Measurements from ENCODE around the gene PRKD1.

Gene PRKD1

GRCh38 chr14:29856516-29856915 is 71.1 kb downstream of the PRKD1 start:
- no peak for TF ChIP-seq TAF1 (IDR thresholded peaks at IDR 0.05; ENCODE audit: low read depth)
- no peak for TF ChIP-seq NFIC (IDR thresholded peaks at IDR 0.05)
- TF ChIP-seq YY1 (IDR thresholded peaks at IDR 0.05; ENCODE audit: low read depth): no peak
- no peak for TF ChIP-seq FOXM1 (IDR thresholded peaks at IDR 0.05; ENCODE audit: borderline replicate concordance, low read depth)
- TF ChIP-seq TCF12 (IDR thresholded peaks at IDR 0.05; ENCODE audit: low read depth): no peak

GRCh38 chr14:29853272-29853671 is 74.4 kb downstream of the PRKD1 start:
- no peak for TF ChIP-seq TEAD4 (IDR thresholded peaks at IDR 0.05)
- no peak for TF ChIP-seq FOXM1 (IDR thresholded peaks at IDR 0.05; ENCODE audit: borderline replicate concordance, low read depth)
- TF ChIP-seq NFIC (IDR thresholded peaks at IDR 0.05): no peak
- no peak for TF ChIP-seq TAF1 (IDR thresholded peaks at IDR 0.05; ENCODE audit: low read depth)
- no peak for TF ChIP-seq CREB1 (IDR thresholded peaks at IDR 0.05; ENCODE audit: low read depth)
- no peak for TF ChIP-seq MAX (IDR thresholded peaks at IDR 0.05)
- TF ChIP-seq CEBPB (IDR thresholded peaks at IDR 0.05): no peak
- no peak for TF ChIP-seq EP300 (IDR thresholded peaks at IDR 0.05; ENCODE audit: borderline replicate concordance)
- no peak for TF ChIP-seq REST (IDR thresholded peaks at IDR 0.05; ENCODE audit: low read depth)
- TF ChIP-seq EGR1 (IDR thresholded peaks at IDR 0.05): no peak
- no peak for TF ChIP-seq TCF12 (IDR thresholded peaks at IDR 0.05; ENCODE audit: low read depth)
- no peak for TF ChIP-seq YY1 (IDR thresholded peaks at IDR 0.05; ENCODE audit: low read depth)
- no peak for TF ChIP-seq RAD21 (IDR thresholded peaks at IDR 0.05; ENCODE audit: low read depth)
- no peak for TF ChIP-seq ZBTB7A (IDR thresholded peaks at IDR 0.05; ENCODE audit: low read depth)
- no peak for TF ChIP-seq USF1 (IDR thresholded peaks at IDR 0.05)

- TF ChIP-seq EGR1 (IDR thresholded peaks at IDR 0.05): no peak
- TF ChIP-seq EP300 (IDR thresholded peaks at IDR 0.05; ENCODE audit: borderline replicate concordance): no peak
- no peak for TF ChIP-seq REST (IDR thresholded peaks at IDR 0.05; ENCODE audit: low read depth)
- no peak for TF ChIP-seq CEBPB (IDR thresholded peaks at IDR 0.05)
- no peak for TF ChIP-seq NFIC (IDR thresholded peaks at IDR 0.05)
- TF ChIP-seq TCF12 (IDR thresholded peaks at IDR 0.05; ENCODE audit: low read depth): no peak
- no peak for TF ChIP-seq ZBTB7A (IDR thresholded peaks at IDR 0.05; ENCODE audit: low read depth)
- TF ChIP-seq RAD21 (IDR thresholded peaks at IDR 0.05; ENCODE audit: low read depth): no peak
- no peak for TF ChIP-seq FOXM1 (IDR thresholded peaks at IDR 0.05; ENCODE audit: borderline replicate concordance, low read depth)
- no peak for TF ChIP-seq CREB1 (IDR thresholded peaks at IDR 0.05; ENCODE audit: low read depth)
- TF ChIP-seq USF1 (IDR thresholded peaks at IDR 0.05): no peak
- TF ChIP-seq TEAD4 (IDR thresholded peaks at IDR 0.05): no peak
- no peak for TF ChIP-seq YY1 (IDR thresholded peaks at IDR 0.05; ENCODE audit: low read depth)
- TF ChIP-seq TAF1 (IDR thresholded peaks at IDR 0.05; ENCODE audit: low read depth): no peak
- no peak for TF ChIP-seq MAX (IDR thresholded peaks at IDR 0.05)
Measured at GRCh38 chr14:29851397-29851796, 76.2 kb downstream of the PRKD1 start.

GRCh38 chr14:29847056-29847380 is 80.6 kb downstream of the PRKD1 start:
- TF ChIP-seq REST (IDR thresholded peaks at IDR 0.05; ENCODE audit: low read depth) (no peak), TCF12 (IDR thresholded peaks at IDR 0.05; ENCODE audit: low read depth) (no peak), TAF1 (IDR thresholded peaks at IDR 0.05; ENCODE audit: low read depth) (no peak), FOXM1 (IDR thresholded peaks at IDR 0.05; ENCODE audit: borderline replicate concordance, low read depth) (no peak), USF1 (IDR thresholded peaks at IDR 0.05) (no peak), EP300 (IDR thresholded peaks at IDR 0.05; ENCODE audit: borderline replicate concordance) (no peak), ZBTB7A (IDR thresholded peaks at IDR 0.05; ENCODE audit: low read depth) (no peak), MAX (IDR thresholded peaks at IDR 0.05) (no peak), CREB1 (IDR thresholded peaks at IDR 0.05; ENCODE audit: low read depth) (no peak), TEAD4 (IDR thresholded peaks at IDR 0.05) (no peak), NFIC (IDR thresholded peaks at IDR 0.05) (no peak)

All from Ishikawa (cell line).